ENCODE data around the gene GPR107. TPM values are rescaled to one million over a fixed set of nuclear protein-coding genes. Genes with fewer than 3 reads are reported as not detected.
A peak's percentile ranks its signal among the peaks of the same experiment; 100 is the strongest.

Gene GPR107
- total and polyA plus RNA-seq, 8 donors: 3.4 to 37.8 (median 13.2) TPM

- Histone ChIP-seq H3K36me3 (peaks cover 26 to 92% (median 88%) of the 10 kb centered on the region in 4 donors), H3K9me3 (no peaks in the 10 kb centered on the region), H3K4me1 (peaks cover 0 to 24% (median 7%) of the 10 kb centered on the region in 4 donors), H3K4me3 (no peak overlapping the region), H3K27me3 (no peaks in the 10 kb centered on the region), H3K27ac (no peak overlapping the region)
- no peak for TF ChIP-seq POLR2AphosphoS5 (IDR thresholded peaks at IDR 0.05)
- TF ChIP-seq POLR2A (IDR thresholded peaks at IDR 0.05): no peak
- no peak for TF ChIP-seq EP300 (IDR thresholded peaks at IDR 0.05)
- TF ChIP-seq CTCF (IDR thresholded peaks at IDR 0.05): no peak
- intact Hi-C loops (cut with DNase I; ENCODE audit: low total_unique reads): no loop called here
- DNase-seq: peak in 1 of 2 donors; percentile 43
- WGBS, 5 donors: 80 to 94% (median 89%) methylated on average over 7 of the region's 7 CpGs
Observed at GRCh38 chr9:130124085-130124860, 70.6 kb downstream of the GPR107 start.

GRCh38 chr9:130126721-130127433 lies 73.2 kb downstream of the GPR107 start:
- TF ChIP-seq POLR2A (IDR thresholded peaks at IDR 0.05) (no peak), POLR2AphosphoS5 (IDR thresholded peaks at IDR 0.05) (no peak), EP300 (IDR thresholded peaks at IDR 0.05) (no peak), CTCF (IDR thresholded peaks at IDR 0.05) (no peak)
- Histone ChIP-seq H3K4me1 (peaks cover 0 to 34% (median 8%) of the 10 kb centered on the region in 4 donors), H3K27me3 (no peaks in the 10 kb centered on the region), H3K36me3 (peaks cover 33 to 94% (median 89%) of the 10 kb centered on the region in 4 donors), H3K27ac (no peak overlapping the region), H3K4me3 (no peak overlapping the region), H3K9me3 (no peaks in the 10 kb centered on the region)
- WGBS, 5 donors: 45 to 74% (median 52%) methylated on average over 4 of the region's 4 CpGs
- no peak for DNase-seq
- intact Hi-C loops (cut with DNase I; ENCODE audit: low total_unique reads): no loop called here

GRCh38 chr9:130128251-130128650 lies 74.5 kb downstream of the GPR107 start:
- Histone ChIP-seq H3K9me3 (no peaks in the 10 kb centered on the region), H3K36me3 (peaks cover 33 to 91% (median 87%) of the 10 kb centered on the region in 4 donors), H3K27me3 (no peaks in the 10 kb centered on the region), H3K4me3 (no peak overlapping the region), H3K4me1 (peaks cover 0 to 34% (median 8%) of the 10 kb centered on the region in 4 donors), H3K27ac (peak overlapping the region in 4 of 5 donors; percentile 45 to 81 (median 66))
- peak; percentile 30 to 62 for DNase-seq
- intact Hi-C loops (cut with DNase I; ENCODE audit: low total_unique reads): no loop called here
- no peak for TF ChIP-seq POLR2AphosphoS5 (IDR thresholded peaks at IDR 0.05)
- TF ChIP-seq CTCF (IDR thresholded peaks at IDR 0.05): no peak
- TF ChIP-seq EP300 (IDR thresholded peaks at IDR 0.05): no peak
- TF ChIP-seq POLR2A (IDR thresholded peaks at IDR 0.05): no peak
- WGBS, 5 donors: 75 to 81% (median 79%) methylated on average over 6 of the region's 6 CpGs

- intact Hi-C loops (cut with DNase I; ENCODE audit: low total_unique reads): no loop called here
- Histone ChIP-seq H3K4me1 (peaks cover 0 to 34% (median 8%) of the 10 kb centered on the region in 4 donors), H3K27me3 (no peaks in the 10 kb centered on the region), H3K4me3 (no peak overlapping the region), H3K9me3 (no peaks in the 10 kb centered on the region), H3K36me3 (peaks cover 33 to 91% (median 89%) of the 10 kb centered on the region in 4 donors), H3K27ac (peak overlapping the region; percentile 45 to 81 (median 62))
- TF ChIP-seq POLR2AphosphoS5 (IDR thresholded peaks at IDR 0.05) (peak in 1 of 3 donors; percentile 26), EP300 (IDR thresholded peaks at IDR 0.05) (no peak), POLR2A (IDR thresholded peaks at IDR 0.05) (no peak)
- WGBS, 5 donors: 52 to 68% (median 62%) methylated on average over 14 of the region's 14 CpGs
- peak in 1 of 2 donors; percentile 71 for DNase-seq
Observed at GRCh38 chr9:130128733-130129431, 75.2 kb downstream of the GPR107 start.

Measured in stomach (tissue), 9 donors.